GM18873 (cell line): Measurements from ENCODE around the gene HOXA5.

ENCODE experiments used
- ATAC-seq: cut with Tn5 transposase; IDR thresholded peaks from one replicate; pipeline ENCODE4 v1.9.1; 2021; ENCODE audit warnings: mild to moderate bottlenecking, moderate library complexity, moderate number of reproducible peaks; ENCODE audit not compliant: unreplicated experiment, low FRiP score

HOXA5 gene

GRCh38 chr7:27124096-27124901, 19.2 kb downstream of the HOXA5 start:
- ATAC-seq = no peak

GRCh38 chr7:27123477-27124053, 19.9 kb downstream of the HOXA5 start:
- ATAC-seq = no peak

DNA sequence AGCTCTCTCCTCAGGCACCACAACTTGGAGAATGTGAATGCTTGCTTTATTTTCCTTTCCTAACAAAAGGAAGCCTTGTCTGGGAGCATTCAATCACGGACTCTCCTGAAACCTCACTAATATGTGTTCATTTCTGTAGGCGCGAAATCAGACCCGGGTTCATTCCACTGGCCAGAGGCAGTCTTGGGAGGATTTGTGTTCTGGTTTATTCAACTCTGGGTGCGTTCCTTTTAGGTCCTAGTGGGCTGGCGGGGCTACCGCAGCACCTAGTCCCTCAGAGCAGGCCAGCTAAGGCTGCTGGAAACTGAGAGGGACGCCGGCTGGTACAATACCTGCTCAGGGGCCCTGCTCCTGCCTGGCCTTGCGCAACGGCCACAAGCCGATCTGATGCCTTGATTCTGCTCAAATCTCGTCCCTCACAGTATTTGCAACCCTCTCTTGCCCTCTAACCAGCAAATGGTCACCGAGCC, 20.4 kb downstream of the HOXA5 start:
- no peak for ATAC-seq

- no peak for ATAC-seq
Observed at GRCh38 chr7:27122077-27122910, 21.2 kb downstream of the HOXA5 start.

DNA sequence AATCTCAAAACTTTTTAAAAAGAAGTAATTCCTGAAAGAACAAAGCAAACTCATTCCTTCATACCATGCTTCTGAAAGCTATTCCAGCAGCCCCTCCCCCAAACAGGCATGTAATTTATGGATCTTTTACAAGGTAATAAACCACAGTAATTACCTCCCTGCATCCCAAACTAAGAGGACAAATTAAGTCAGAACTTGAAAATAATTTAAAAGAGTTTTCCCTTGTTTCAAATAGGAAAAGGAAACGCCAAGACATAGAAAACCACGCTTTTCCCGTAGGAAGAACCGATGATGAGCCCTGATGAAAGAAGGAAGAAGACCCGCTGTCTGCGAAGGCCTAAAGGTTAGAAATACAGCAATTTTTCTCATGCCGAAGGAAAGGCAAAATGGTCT, 21.8 kb downstream of the HOXA5 start:
- ATAC-seq = no peak

GRCh38 chr7:27119412-27119911, 24.0 kb downstream of the HOXA5 start:
- no peak for ATAC-seq

DNA sequence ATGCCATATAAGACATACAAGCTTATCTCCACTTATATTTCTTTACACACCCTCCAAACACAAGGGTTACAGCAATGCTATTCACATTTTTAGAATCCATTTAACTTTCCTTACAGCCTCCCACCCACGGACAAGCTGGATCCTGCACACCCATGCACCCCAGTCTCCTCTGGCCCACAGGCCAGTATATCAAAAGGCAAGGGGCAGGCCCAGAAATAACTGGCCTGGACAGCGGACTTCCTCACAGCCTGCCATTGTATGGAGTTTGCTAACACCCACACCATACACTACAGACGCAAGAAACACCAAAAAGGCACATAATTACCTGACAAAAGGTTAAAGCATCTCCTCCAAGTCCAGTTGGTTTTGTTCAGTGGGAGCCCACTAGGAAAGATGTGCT, 24.9 kb downstream of the HOXA5 start:
- no peak for ATAC-seq

DNA sequence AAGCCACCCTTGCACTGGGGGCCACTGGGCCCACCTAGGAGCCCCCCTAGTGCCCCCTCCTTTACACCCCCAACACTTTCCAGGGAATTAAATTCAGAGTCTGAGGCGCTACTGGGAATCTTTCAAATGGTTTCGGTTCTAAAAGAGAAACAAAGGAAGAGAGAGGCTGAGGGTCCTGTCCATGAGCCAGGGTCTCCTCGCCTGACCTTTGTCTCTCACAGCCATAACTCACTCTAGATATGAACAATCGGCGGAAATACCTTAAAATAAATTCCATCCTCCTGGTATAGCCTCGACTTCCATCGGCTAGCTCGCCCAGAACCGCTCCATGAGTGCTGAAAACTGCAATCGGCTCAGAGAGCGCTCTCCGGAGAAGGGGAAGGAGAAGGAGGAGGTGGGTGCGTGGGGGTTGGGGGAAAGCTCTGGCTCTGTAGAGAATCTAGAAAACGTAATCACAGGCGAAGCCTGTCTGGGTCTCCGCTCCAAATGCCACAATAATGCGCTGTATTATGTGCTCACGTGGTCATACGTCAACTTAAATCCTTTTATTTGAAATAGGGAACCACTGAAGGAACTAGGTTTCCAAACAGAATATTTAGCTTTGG, 25.5 kb downstream of the HOXA5 start:
- ATAC-seq = no peak

GRCh38 chr7:27116962-27117886, 26.3 kb downstream of the HOXA5 start:
- ATAC-seq = no peak

GRCh38 chr7:27116031-27116961, 27.2 kb downstream of the HOXA5 start:
- no peak for ATAC-seq

DNA sequence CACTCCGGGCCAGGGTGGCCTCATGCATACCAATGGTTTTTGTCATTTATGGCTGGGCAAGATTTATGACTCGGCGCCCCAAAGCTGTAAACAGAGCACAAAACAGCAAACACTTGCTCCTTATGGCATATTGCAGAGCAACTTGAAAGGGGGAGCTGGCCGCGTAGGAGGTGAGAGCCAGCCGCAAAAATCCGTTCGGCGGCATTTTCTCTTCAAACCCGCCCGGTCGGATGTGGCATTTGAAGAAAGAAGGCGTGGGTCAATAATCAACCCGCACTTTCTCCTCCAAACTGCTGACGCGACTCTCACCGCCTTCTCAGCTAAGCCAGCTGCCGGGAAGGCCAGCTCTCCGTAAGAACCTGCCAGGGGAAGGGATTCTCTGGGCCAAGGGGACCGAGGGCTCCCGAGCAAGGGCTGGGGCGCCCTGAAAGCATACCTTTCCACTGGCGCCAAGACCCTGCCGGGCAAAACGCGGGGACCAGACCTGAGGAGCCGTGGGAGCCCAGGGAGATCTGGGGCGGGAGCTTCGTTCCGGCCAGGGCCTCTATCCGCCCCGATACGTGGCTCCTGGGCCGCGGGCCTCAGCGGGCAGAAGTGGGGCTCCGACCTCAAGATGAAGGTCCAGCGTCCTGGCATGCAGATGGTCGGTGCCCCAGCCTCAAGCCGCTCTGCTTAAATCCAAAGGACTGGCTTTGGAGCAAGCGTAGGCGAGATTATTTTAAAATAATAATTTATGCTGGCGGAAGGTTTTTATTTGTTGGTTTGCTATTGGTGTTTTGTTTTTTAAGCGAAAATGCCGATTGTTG, 28.1 kb downstream of the HOXA5 start:
- no peak for ATAC-seq

- no peak for ATAC-seq
Observed at GRCh38 chr7:27114881-27115220, 28.6 kb downstream of the HOXA5 start.

- no peak for ATAC-seq
Observed at GRCh38 chr7:27113991-27114769, 29.3 kb downstream of the HOXA5 start.

- ATAC-seq = no peak
Observed at GRCh38 chr7:27112955-27113949, 30.2 kb downstream of the HOXA5 start.

DNA sequence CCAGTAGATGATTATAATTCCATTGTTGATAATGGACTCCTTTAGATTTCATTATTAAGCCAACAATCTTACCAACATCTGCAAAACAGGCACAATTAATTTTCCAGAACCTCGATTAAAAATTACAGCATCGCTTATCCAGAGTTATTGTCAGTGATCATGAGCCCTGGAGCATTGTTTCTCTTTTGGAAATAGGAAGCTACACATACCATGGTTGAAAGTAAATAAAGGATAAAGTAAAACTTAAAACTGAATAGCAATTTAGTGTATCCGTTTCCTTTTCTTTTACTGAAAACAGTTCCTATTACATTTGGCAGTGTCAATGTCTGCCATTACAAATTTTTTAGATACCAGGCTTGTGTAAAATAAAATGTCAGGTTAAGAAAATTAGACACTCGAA, 31.1 kb downstream of the HOXA5 start:
- ATAC-seq = no peak

- ATAC-seq = no peak
Observed at GRCh38 chr7:27111751-27112277, 31.7 kb downstream of the HOXA5 start.
